Astrocyte of the cerebellum (primary cell): ENCODE measurements around the gene SH2D6.

ENCODE experiments used
- DNase-seq: peaks from one replicate; pipeline ENCODE4 v3.0.0-alpha.2; 2011; ENCODE audit warnings: low read depth
- H3K4me3 ChIP-seq: 2 replicates; pipeline ENCODE4 v1.5.1; 2011; ENCODE audit warnings: mild to moderate bottlenecking, low read depth, low read length, moderate library complexity
- CTCF ChIP-seq: IDR thresholded peaks from 2 replicates; pipeline ENCODE4 v1.5.1; 2012; ENCODE audit warnings: low read length, low read depth, moderate library complexity, mild to moderate bottlenecking; ENCODE audit errors: missing control alignments
- in situ Hi-C: cut with HindIII; loops from 2 replicates; pipeline ENCODE4 v1.10.0; 2017; ENCODE audit warnings: low sequenced_read_pairs

SH2D6 gene

GRCh38 chr2:85397925-85398331 is 20.6 kb upstream of the SH2D6 start:
- no peak overlapping the region for H3K4me3 ChIP-seq
- no peak for DNase-seq
- in situ Hi-C loops: no loop called here
- TF ChIP-seq CTCF: no peak

- no peak overlapping the region for H3K4me3 ChIP-seq
- in situ Hi-C loops: no loop called here
- TF ChIP-seq CTCF: no peak
- DNase-seq: no peak
Measured at GRCh38 chr2:85398426-85399182, 19.9 kb upstream of the SH2D6 start.

- TF ChIP-seq CTCF: no peak
- no peak overlapping the region for H3K4me3 ChIP-seq
- in situ Hi-C loops: no loop called here
Measured at GRCh38 chr2:85399183-85399455, 19.4 kb upstream of the SH2D6 start.

GRCh38 chr2:85400023-85400422 is 18.5 kb upstream of the SH2D6 start:
- no peak for TF ChIP-seq CTCF

More at GRCh38 chr2:85399183-85399455, 19.4 kb upstream of the SH2D6 start:
- DNase-seq: no peak

GRCh38 chr2:85400541-85401463 is 17.7 kb upstream of the SH2D6 start:
- TF ChIP-seq CTCF: no peak
- in situ Hi-C loops: no loop called here

More at GRCh38 chr2:85400023-85400422, 18.5 kb upstream of the SH2D6 start:
- H3K4me3 ChIP-seq: no peak overlapping the region
- no peak for DNase-seq
- in situ Hi-C loops: no loop called here

GRCh38 chr2:85401464-85401805 is 17.1 kb upstream of the SH2D6 start:
- H3K4me3 ChIP-seq: no peak overlapping the region
- DNase-seq: no peak
- in situ Hi-C loops: no loop called here
- TF ChIP-seq CTCF: no peak

More at GRCh38 chr2:85400541-85401463, 17.7 kb upstream of the SH2D6 start:
- no peak for DNase-seq
- H3K4me3 ChIP-seq: no peak overlapping the region
